GM23338 (cell line): ENCODE data around the gene ODAD4. TPM values are rescaled to one million over a fixed set of nuclear protein-coding genes. Genes with fewer than 3 reads are reported as not detected.

Experiments used
- ATAC-seq: fragments of 200-7000 bp; cut with Tn5 transposase; 3 replicates; pipeline ENCODE4 v1.9.1; 2020
- DNase-seq: peaks from one replicate; pipeline ENCODE4 v3.0.0-alpha.2; 2015; ENCODE audit warnings: low spot score
- H2AFZ ChIP-seq: fragments of 200-600 bp; sonication (generic); 2 replicates; pipeline ENCODE4 v1.8.0; 2016; ENCODE audit warnings: antibody characterized with exemption, mild to moderate bottlenecking, moderate library complexity
- H3F3A ChIP-seq: fragments of 200-600 bp; sonication (generic); replicated peaks from 2 replicates; pipeline ENCODE4 v1.8.0; 2017; ENCODE audit warnings: antibody characterized with exemption, mixed run types, low read depth
- H3K27ac ChIP-seq: fragments of 200-600 bp; sonication (generic); 2 replicates; pipeline ENCODE4 v1.6.1; 2016; ENCODE audit warnings: low read depth
- H3K27me3 ChIP-seq: fragments of 200-600 bp; sonication (generic); 2 replicates; pipeline ENCODE4 v1.8.0; 2016; ENCODE audit warnings: mild to moderate bottlenecking, mixed run types, moderate library complexity; ENCODE audit not compliant: insufficient read depth
- H3K36me3 ChIP-seq: fragments of 200-600 bp; sonication (generic); 2 replicates; pipeline ENCODE4 v1.8.0; 2016; ENCODE audit warnings: mild to moderate bottlenecking; ENCODE audit not compliant: insufficient read depth
- H3K4me1 ChIP-seq: fragments of 200-600 bp; sonication (generic); 2 replicates; pipeline ENCODE4 v1.8.0; 2016; ENCODE audit warnings: mild to moderate bottlenecking, moderate library complexity; ENCODE audit not compliant: insufficient read depth
- H3K4me2 ChIP-seq: fragments of 200-600 bp; sonication (generic); 2 replicates; pipeline ENCODE4 v1.7.1; 2017; ENCODE audit warnings: mixed run types
- H3K4me3 ChIP-seq: fragments of 200-600 bp; sonication (generic); 2 replicates; pipeline ENCODE4 v1.6.1; 2016; ENCODE audit warnings: mixed run types
- H3K79me2 ChIP-seq: fragments of 200-600 bp; sonication (generic); replicated peaks from 2 replicates; pipeline ENCODE4 v1.8.0; 2017; ENCODE audit warnings: mild to moderate bottlenecking; ENCODE audit not compliant: insufficient read depth
- H3K9me2 ChIP-seq: fragments of 200-600 bp; sonication (generic); 2 replicates; pipeline ENCODE4 v1.8.0; 2017; ENCODE audit not compliant: insufficient read depth
- H4K20me1 ChIP-seq: fragments of 200-600 bp; sonication (generic); replicated peaks from 2 replicates; pipeline ENCODE4 v1.8.0; 2017; ENCODE audit warnings: mild to moderate bottlenecking; ENCODE audit not compliant: insufficient read depth
- H3K27ac Mint-ChIP-seq: 2 replicates; pipeline ENCODE4 v1.8.0; 2020; ENCODE audit warnings: inconsistent platforms, mild to moderate bottlenecking, moderate library complexity, mixed read lengths
- H3K27me3 Mint-ChIP-seq: 3 replicates; pipeline ENCODE4 v1.8.0; 2022; ENCODE audit warnings: low read depth, mild to moderate bottlenecking, moderate library complexity, mixed read lengths, inconsistent platforms; ENCODE audit not compliant: insufficient read depth, poor library complexity
- H3K36me3 Mint-ChIP-seq: 3 replicates; pipeline ENCODE4 v1.8.0; 2021; ENCODE audit warnings: low read depth, mild to moderate bottlenecking, inconsistent platforms, moderate library complexity, mixed read lengths
- H3K4me1 Mint-ChIP-seq: 3 replicates; pipeline ENCODE4 v1.8.0; 2020; ENCODE audit warnings: mild to moderate bottlenecking, inconsistent platforms, mixed read lengths
- H3K4me3 Mint-ChIP-seq: 3 replicates; pipeline ENCODE4 v1.8.0; 2021; ENCODE audit warnings: moderate library complexity, mild to moderate bottlenecking, inconsistent platforms, mixed read lengths
- H3K9me3 Mint-ChIP-seq: 3 replicates; pipeline ENCODE4 v1.8.0; 2020; ENCODE audit warnings: moderate library complexity, mild to moderate bottlenecking, inconsistent platforms, mixed read lengths
- CREB1 ChIP-seq: fragments of 250-450 bp; sonication (Bioruptor Pico); IDR thresholded peaks from 2 replicates; pipeline ENCODE4 v1.5.0; 2020; ENCODE audit warnings: low read depth, mild to moderate bottlenecking, moderate library complexity
- EZH2phosphoT487 ChIP-seq: fragments of 200-600 bp; sonication (generic); IDR thresholded peaks from one replicate; pipeline ENCODE4 v1.8.1; 2018; ENCODE audit warnings: antibody characterized with exemption; ENCODE audit not compliant: unreplicated experiment
- JUNB ChIP-seq: IDR thresholded peaks from one replicate; pipeline ENCODE4 v1.6.1; 2016; ENCODE audit warnings: antibody characterized with exemption; ENCODE audit not compliant: unreplicated experiment
- NANOG ChIP-seq: IDR thresholded peaks from 2 replicates; pipeline ENCODE4 v1.6.1; 2016; ENCODE audit warnings: antibody characterized with exemption, borderline replicate concordance
- POLR2AphosphoS5 ChIP-seq: IDR thresholded peaks from 2 replicates; pipeline ENCODE4 v1.6.1; 2016; ENCODE audit warnings: antibody characterized with exemption, low read depth
- STAT1 ChIP-seq: IDR thresholded peaks from one replicate; pipeline ENCODE4 v1.6.1; 2016; ENCODE audit warnings: antibody characterized with exemption; ENCODE audit not compliant: unreplicated experiment
- ZNF114 ChIP-seq: fragments of 250-450 bp; sonication (Bioruptor Pico); IDR thresholded peaks from 2 replicates; pipeline ENCODE4 v1.5.0; 2020; ENCODE audit warnings: mild to moderate bottlenecking, moderate library complexity
- ZNF331 ChIP-seq: fragments of 250-450 bp; sonication (Bioruptor Pico); IDR thresholded peaks from 2 replicates; pipeline ENCODE4 v1.5.0; 2020; ENCODE audit warnings: low read depth, mild to moderate bottlenecking, moderate library complexity
- polyA plus RNA-seq: library from polyadenylated mRNA; unstranded; fragments of >200 nt; fragmentation: Nextera tagmentation; extraction: Ambion mirVana; gene quantifications from 2 replicates; pipeline ENCODE4 v1.2.1, GENCODE V29; 2016
- total RNA-seq: library from RNA; depleted of rRNA; stranded (reverse); fragments of >200 nt; shearing (Covaris generic); gene quantifications from 2 replicates; pipeline ENCODE4 v1.2.3, GENCODE V29; 2014
- TF ChIP-seq, protein P1 (sequence below): IDR thresholded peaks from one replicate; pipeline ENCODE4 v1.6.1; 2018; ENCODE audit warnings: antibody characterized with exemption; ENCODE audit not compliant: unreplicated experiment
- TF ChIP-seq, protein P2 (sequence below): IDR thresholded peaks from 2 replicates; pipeline ENCODE4 v1.6.1; 2016; ENCODE audit warnings: antibody characterized with exemption
- TF ChIP-seq, protein P3 (sequence below), 2 experiments: fragments of 200-600 bp in 1 of 2; sonication (generic) in 1 of 2; conservative IDR thresholded peaks; 2 replicates each; pipeline versions ENCODE4 v1.5.1 to v1.6.1; 2016 to 2017; ENCODE audit warnings: antibody characterized with exemption in 2 of 2, low read depth in 2 of 2, mild to moderate bottlenecking in 2 of 2, moderate library complexity in 1 of 2

ODAD4 gene
- total and polyA plus RNA-seq, 2 experiments from 2014 or later = 1.7 to 1.8 TPM

DNA sequence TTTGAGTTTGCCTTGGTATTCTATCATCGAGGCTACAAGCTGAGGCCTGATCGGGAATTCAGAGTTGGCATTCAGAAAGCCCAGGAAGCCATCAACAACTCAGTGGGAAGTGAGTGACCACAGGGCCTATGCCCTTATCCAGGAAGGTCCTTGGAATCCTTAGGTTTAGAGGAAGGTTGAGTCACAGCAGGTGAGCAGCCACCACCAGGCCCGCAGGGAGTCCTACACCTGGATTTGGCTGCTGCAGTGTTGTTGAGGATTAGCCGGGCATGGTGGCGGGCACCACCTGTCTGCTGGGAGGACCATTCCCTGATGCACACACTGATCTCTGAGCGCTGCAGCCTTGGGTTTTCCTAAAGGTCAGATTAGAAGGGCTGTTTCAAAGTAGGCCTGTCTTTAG is 5.2 kb downstream of the ODAD4 start:
- DNase-seq (no peak), ATAC-seq (no peak)
- Histone ChIP-seq H4K20me1 (no peaks in the 10 kb centered on the region; the same call in 1 of the 2 replicates), H3K27me3 (no peaks in the 10 kb centered on the region), H3K79me2 (no peaks in the 10 kb centered on the region), H3K36me3 (no peaks in the 10 kb centered on the region), H3K9me2 (no peaks in the 10 kb centered on the region), H3K27ac (no peak overlapping the region), H2AFZ (no peak overlapping the region), H3K4me1 (no peaks in the 10 kb centered on the region; the same call in 1 of the 2 replicates), H3K4me2 (no peak overlapping the region), H3F3A (no peaks in the 10 kb centered on the region; the same call in 1 of the 2 replicates), H3K4me3 (no peak overlapping the region)
- H3K36me3 Mint-ChIP-seq = peaks cover 3% of the 10 kb centered on the region; the same call in 1 of the 3 replicates
- H3K9me3 Mint-ChIP-seq = no peaks in the 10 kb centered on the region
- no peak overlapping the region for H3K27ac Mint-ChIP-seq
- H3K4me3 Mint-ChIP-seq = no peak overlapping the region
- H3K27me3 Mint-ChIP-seq = peaks cover 21% of the 10 kb centered on the region
- TF ChIP-seq NANOG (no peak), STAT1 (no peak), POLR2AphosphoS5 (no peak), EZH2phosphoT487 (no peak), ZNF331 (CRISPR knock-in tag) (no peak), JUNB (no peak), CREB1 (no peak), ZNF114 (no peak)
- TF ChIP-seq, protein P1, sequence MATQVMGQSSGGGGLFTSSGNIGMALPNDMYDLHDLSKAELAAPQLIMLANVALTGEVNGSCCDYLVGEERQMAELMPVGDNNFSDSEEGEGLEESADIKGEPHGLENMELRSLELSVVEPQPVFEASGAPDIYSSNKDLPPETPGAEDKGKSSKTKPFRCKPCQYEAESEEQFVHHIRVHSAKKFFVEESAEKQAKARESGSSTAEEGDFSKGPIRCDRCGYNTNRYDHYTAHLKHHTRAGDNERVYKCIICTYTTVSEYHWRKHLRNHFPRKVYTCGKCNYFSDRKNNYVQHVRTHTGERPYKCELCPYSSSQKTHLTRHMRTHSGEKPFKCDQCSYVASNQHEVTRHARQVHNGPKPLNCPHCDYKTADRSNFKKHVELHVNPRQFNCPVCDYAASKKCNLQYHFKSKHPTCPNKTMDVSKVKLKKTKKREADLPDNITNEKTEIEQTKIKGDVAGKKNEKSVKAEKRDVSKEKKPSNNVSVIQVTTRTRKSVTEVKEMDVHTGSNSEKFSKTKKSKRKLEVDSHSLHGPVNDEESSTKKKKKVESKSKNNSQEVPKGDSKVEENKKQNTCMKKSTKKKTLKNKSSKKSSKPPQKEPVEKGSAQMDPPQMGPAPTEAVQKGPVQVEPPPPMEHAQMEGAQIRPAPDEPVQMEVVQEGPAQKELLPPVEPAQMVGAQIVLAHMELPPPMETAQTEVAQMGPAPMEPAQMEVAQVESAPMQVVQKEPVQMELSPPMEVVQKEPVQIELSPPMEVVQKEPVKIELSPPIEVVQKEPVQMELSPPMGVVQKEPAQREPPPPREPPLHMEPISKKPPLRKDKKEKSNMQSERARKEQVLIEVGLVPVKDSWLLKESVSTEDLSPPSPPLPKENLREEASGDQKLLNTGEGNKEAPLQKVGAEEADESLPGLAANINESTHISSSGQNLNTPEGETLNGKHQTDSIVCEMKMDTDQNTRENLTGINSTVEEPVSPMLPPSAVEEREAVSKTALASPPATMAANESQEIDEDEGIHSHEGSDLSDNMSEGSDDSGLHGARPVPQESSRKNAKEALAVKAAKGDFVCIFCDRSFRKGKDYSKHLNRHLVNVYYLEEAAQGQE = no peak
- TF ChIP-seq, protein P2, sequence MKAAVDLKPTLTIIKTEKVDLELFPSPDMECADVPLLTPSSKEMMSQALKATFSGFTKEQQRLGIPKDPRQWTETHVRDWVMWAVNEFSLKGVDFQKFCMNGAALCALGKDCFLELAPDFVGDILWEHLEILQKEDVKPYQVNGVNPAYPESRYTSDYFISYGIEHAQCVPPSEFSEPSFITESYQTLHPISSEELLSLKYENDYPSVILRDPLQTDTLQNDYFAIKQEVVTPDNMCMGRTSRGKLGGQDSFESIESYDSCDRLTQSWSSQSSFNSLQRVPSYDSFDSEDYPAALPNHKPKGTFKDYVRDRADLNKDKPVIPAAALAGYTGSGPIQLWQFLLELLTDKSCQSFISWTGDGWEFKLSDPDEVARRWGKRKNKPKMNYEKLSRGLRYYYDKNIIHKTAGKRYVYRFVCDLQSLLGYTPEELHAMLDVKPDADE = no peak
- TF ChIP-seq, protein P3, sequence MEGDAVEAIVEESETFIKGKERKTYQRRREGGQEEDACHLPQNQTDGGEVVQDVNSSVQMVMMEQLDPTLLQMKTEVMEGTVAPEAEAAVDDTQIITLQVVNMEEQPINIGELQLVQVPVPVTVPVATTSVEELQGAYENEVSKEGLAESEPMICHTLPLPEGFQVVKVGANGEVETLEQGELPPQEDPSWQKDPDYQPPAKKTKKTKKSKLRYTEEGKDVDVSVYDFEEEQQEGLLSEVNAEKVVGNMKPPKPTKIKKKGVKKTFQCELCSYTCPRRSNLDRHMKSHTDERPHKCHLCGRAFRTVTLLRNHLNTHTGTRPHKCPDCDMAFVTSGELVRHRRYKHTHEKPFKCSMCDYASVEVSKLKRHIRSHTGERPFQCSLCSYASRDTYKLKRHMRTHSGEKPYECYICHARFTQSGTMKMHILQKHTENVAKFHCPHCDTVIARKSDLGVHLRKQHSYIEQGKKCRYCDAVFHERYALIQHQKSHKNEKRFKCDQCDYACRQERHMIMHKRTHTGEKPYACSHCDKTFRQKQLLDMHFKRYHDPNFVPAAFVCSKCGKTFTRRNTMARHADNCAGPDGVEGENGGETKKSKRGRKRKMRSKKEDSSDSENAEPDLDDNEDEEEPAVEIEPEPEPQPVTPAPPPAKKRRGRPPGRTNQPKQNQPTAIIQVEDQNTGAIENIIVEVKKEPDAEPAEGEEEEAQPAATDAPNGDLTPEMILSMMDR (conservative IDR thresholded peaks at IDR 0.05; ENCODE audit: low read depth in 2 of 2) = no peak
- peaks cover 3% of the 10 kb centered on the region for H3K4me1 Mint-ChIP-seq
